ENCODE data around the gene TXNL4A.

DNA sequence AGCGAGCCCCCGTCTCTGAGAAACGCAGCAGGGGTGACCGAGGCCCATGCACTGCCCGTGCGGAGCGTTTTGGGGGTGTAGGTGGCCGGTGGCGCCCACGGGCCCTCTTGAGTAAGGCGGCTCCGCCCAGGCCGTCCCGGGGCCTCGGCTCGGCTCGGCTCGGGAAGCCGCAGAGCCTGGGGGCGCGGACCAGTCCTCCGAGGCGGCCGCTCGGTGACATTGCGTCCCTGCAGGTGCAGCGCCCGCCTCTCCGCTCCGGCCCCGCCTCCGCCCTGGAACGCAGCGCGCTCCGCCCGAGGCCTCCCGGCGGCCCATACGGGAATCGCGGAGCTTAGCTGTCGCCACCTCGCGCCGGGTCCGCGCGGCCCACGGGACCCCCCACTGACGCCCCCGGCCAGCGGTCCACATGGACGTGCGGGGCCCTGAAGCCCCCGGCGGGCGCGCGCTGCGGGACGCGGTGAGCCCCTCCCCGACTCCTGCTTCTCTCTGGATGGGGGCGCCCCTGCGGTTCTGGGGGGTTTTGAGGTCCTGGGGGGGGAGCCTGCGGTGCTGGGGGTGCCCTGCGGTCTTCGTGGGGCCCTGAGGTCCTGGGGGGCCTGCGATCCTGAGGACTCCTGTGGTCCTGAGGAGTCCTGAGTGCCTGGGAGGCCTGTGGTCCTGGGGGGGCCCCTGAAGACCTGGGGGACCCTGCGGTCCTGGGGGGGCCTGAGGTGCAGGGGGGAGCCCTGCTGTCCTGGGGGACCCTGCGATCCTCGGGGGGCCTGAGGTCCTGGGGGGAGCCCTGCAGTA lies 23.8 kb downstream of the TXNL4A start, which contains the start of gene HSBP1L1:
- TF ChIP-seq EZH2 (IDR thresholded peaks at IDR 0.05; ENCODE audit: borderline replicate concordance, low read length): no peak
- TF ChIP-seq, protein P1, sequence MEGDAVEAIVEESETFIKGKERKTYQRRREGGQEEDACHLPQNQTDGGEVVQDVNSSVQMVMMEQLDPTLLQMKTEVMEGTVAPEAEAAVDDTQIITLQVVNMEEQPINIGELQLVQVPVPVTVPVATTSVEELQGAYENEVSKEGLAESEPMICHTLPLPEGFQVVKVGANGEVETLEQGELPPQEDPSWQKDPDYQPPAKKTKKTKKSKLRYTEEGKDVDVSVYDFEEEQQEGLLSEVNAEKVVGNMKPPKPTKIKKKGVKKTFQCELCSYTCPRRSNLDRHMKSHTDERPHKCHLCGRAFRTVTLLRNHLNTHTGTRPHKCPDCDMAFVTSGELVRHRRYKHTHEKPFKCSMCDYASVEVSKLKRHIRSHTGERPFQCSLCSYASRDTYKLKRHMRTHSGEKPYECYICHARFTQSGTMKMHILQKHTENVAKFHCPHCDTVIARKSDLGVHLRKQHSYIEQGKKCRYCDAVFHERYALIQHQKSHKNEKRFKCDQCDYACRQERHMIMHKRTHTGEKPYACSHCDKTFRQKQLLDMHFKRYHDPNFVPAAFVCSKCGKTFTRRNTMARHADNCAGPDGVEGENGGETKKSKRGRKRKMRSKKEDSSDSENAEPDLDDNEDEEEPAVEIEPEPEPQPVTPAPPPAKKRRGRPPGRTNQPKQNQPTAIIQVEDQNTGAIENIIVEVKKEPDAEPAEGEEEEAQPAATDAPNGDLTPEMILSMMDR (conservative IDR thresholded peaks at IDR 0.05 in 1 of 2, IDR thresholded peaks at IDR 0.05 in 1 of 2; ENCODE audit: extremely low read depth in 1 of 2, insufficient read depth in 1 of 2, low read depth in 1 of 2, low read length in 2 of 2): peak in 1 of 2 donors; percentile 38

All from mammary epithelial cell (primary cell).